Neural crest cell (in vitro differentiated cells): ENCODE results near the gene SYNM. TPM values are rescaled to one million over a fixed set of nuclear protein-coding genes. Genes with fewer than 3 reads are reported as not detected.

Experiments
- DNase-seq: peaks from one replicate; pipeline ENCODE4 v3.0.0; 2021; ENCODE audit warnings: low read depth, mixed read lengths, low spot score
- H3K27ac Mint-ChIP-seq: one replicate; pipeline ENCODE4 v1.8.0; 2021; ENCODE audit warnings: mild to moderate bottlenecking, mixed read lengths; ENCODE audit not compliant: unreplicated experiment
- H3K27me3 Mint-ChIP-seq: 2 replicates; pipeline ENCODE4 v1.8.0; 2021; ENCODE audit warnings: low read depth, mild to moderate bottlenecking, mixed read lengths
- H3K36me3 Mint-ChIP-seq: 2 replicates; pipeline ENCODE4 v1.8.0; 2021; ENCODE audit warnings: low read depth, mild to moderate bottlenecking, mixed read lengths
- H3K4me1 Mint-ChIP-seq: 2 replicates; pipeline ENCODE4 v1.8.0; 2021; ENCODE audit warnings: mixed read lengths
- H3K4me3 Mint-ChIP-seq: one replicate; pipeline ENCODE4 v1.8.0; 2021; ENCODE audit warnings: mild to moderate bottlenecking, mixed read lengths
- H3K9me3 Mint-ChIP-seq: 2 replicates; pipeline ENCODE4 v1.8.0; 2021; ENCODE audit warnings: mixed read lengths
- total RNA-seq: library from RNA; stranded (reverse); gene quantifications from 2 replicates; pipeline ENCODE4 v1.2.1, GENCODE V29; 2021
- TF ChIP-seq, protein P1 (sequence below): fragments of 200-600 bp; sonication (generic); conservative IDR thresholded peaks from 2 replicates; pipeline ENCODE4 v1.5.0; 2021; ENCODE audit warnings: antibody characterized with exemption, mild to moderate bottlenecking

The SYNM gene
- total RNA-seq, 1 donor from 2014 or later, result 3.1 TPM

DNA sequence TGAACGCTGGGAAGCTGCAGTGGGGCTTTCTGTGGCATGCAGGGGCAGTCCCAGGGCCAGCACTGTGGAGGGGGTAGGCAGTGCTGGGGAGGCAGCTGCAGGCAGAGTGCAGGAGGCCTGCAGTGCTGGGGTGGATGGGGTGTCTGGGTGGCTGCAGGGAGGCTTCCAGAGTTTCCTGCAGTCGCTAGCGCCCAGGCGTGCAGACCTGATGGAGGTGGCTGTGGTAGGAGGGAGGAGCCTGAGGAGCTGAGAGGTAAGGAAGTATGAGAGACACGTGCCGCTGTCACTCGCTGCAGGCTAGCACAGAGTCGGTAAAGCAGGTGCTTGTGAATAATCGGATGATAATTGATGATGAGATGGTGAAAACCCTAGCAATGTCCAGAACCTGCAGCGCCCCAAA, 16.3 kb downstream of the SYNM start:
- peaks cover 2% of the 10 kb centered on the region for H3K36me3 Mint-ChIP-seq
- no peak overlapping the region for H3K4me3 Mint-ChIP-seq
- H3K9me3 Mint-ChIP-seq, result no peaks in the 10 kb centered on the region
- H3K27me3 Mint-ChIP-seq, result no peaks in the 10 kb centered on the region
- no peak for DNase-seq
- no peak overlapping the region for H3K27ac Mint-ChIP-seq
- TF ChIP-seq, protein P1, sequence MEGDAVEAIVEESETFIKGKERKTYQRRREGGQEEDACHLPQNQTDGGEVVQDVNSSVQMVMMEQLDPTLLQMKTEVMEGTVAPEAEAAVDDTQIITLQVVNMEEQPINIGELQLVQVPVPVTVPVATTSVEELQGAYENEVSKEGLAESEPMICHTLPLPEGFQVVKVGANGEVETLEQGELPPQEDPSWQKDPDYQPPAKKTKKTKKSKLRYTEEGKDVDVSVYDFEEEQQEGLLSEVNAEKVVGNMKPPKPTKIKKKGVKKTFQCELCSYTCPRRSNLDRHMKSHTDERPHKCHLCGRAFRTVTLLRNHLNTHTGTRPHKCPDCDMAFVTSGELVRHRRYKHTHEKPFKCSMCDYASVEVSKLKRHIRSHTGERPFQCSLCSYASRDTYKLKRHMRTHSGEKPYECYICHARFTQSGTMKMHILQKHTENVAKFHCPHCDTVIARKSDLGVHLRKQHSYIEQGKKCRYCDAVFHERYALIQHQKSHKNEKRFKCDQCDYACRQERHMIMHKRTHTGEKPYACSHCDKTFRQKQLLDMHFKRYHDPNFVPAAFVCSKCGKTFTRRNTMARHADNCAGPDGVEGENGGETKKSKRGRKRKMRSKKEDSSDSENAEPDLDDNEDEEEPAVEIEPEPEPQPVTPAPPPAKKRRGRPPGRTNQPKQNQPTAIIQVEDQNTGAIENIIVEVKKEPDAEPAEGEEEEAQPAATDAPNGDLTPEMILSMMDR, result no peak
- peaks cover 30% of the 10 kb centered on the region for H3K4me1 Mint-ChIP-seq

DNA sequence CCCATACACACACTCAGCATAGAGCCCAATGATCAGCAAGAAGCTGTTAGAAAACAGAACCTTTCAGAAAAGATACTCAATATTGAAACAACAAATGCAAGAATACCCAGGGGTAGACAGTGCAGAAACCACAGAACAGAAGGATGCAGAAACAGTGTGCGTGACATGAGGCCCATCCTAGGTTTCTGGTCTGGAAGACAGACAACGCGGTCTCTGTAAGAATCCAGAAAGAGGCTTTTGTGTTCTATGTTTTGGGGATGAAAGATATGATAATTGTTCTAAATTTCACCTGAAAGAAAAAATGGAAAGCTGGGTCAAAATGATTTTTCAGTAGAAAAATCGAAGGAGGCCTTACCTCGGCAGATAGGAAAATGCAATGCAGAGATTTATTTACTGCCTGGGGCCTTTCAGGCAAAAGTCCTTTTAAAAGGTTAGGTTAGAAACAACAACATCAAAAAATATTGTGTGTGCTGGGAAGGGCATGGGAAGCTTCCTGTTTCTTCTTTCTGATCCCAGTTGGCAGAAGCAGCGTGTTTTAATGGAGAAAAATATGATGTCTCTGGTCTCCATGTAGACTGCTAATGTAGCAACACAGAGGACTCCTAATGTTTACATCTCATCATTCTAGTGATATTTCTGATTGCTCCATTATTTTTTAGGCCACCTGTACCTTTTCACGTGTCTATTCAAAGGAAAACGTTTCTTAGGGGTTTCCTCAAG, 17.0 kb downstream of the SYNM start:
- H3K4me1 Mint-ChIP-seq, result peaks cover 37% of the 10 kb centered on the region
- H3K27me3 Mint-ChIP-seq, result no peaks in the 10 kb centered on the region
- no peaks in the 10 kb centered on the region for H3K36me3 Mint-ChIP-seq
- TF ChIP-seq, protein P1, result no peak
- DNase-seq, result no peak
- H3K27ac Mint-ChIP-seq, result no peak overlapping the region
- H3K4me3 Mint-ChIP-seq, result no peak overlapping the region
- no peaks in the 10 kb centered on the region for H3K9me3 Mint-ChIP-seq

GRCh38 chr15:99122831-99123712, 18.2 kb downstream of the SYNM start:
- H3K4me1 Mint-ChIP-seq, result peaks cover 37% of the 10 kb centered on the region
- H3K36me3 Mint-ChIP-seq, result peaks cover 3% of the 10 kb centered on the region
- no peaks in the 10 kb centered on the region for H3K9me3 Mint-ChIP-seq
- no peak overlapping the region for H3K4me3 Mint-ChIP-seq
- no peaks in the 10 kb centered on the region for H3K27me3 Mint-ChIP-seq
- TF ChIP-seq, protein P1, result no peak
- peak overlapping the region; percentile 81 for H3K27ac Mint-ChIP-seq
- DNase-seq, result no peak

DNA sequence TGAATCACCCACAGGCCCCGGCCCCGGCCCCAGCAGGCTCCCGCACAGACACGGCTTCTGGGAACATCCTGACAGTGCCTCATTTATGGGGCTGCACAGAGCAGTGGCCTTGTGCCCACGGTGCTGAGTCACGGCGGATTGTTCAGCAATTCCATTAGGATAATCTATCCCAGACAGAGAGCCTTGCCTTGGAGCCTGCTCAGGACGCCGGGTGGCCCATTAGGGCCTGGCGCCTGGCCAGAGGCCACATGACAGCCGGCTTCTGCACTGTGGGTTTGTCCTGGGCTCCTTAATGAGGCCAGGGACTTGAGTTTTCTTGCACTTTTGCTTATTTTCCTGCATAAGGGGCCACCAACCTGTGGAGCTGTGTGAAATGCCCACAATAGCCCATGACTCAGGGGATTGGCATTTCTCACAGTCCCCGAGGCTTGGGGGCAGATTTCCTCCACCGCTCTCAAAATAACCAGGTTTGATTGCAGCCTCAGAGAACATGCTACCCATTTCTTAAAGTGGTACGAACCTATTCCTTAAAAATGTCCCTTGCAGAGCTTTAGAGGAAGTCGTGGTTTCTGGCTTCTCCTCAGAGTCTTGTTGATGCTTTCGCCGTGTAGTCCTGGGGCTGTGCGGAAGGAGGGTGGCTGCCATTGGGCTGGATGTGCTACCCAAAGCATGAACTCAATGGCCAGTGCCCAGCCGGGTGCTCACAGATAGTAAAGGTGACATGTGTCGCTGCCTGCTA, 19.0 kb downstream of the SYNM start:
- peak overlapping the region; percentile 81 for H3K27ac Mint-ChIP-seq
- TF ChIP-seq, protein P1, result no peak
- no peaks in the 10 kb centered on the region for H3K9me3 Mint-ChIP-seq
- H3K4me3 Mint-ChIP-seq, result no peak overlapping the region
- peaks cover 37% of the 10 kb centered on the region for H3K4me1 Mint-ChIP-seq
- DNase-seq, result no peak
- H3K36me3 Mint-ChIP-seq, result peaks cover 4% of the 10 kb centered on the region
- no peaks in the 10 kb centered on the region for H3K27me3 Mint-ChIP-seq

DNA sequence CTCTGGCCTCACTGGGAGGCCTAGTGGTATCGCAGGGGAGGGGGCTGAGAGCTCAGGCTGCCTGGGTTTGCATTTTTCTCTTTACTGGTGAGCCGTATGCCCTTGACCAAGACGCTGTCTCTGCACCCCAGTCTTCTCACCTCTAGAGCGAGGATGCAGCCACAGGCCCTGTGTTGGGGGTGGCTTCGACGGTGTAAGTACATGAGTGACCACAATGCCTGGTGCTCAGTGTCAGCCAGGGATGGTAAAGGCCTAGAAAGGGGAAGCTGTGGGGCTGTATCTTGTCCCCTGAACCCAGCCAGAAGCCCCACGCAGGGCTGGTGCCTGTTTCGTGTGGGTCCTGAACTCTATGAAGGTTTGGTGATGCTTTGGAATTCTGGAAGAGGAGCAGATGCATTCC, 19.8 kb downstream of the SYNM start:
- Mint-ChIP-seq H3K4me1 (peaks cover 37% of the 10 kb centered on the region), H3K36me3 (peaks cover 10% of the 10 kb centered on the region), H3K27me3 (no peaks in the 10 kb centered on the region), H3K4me3 (no peak overlapping the region), H3K27ac (peak overlapping the region; percentile 78), H3K9me3 (no peaks in the 10 kb centered on the region)
- no peak for DNase-seq
- TF ChIP-seq, protein P1, result no peak
